Stimulated activated memory B cell treated with anti-CD40 and anti-IgM and Interleukin-4, amounts not matched to agents 10 μg/mL and 1 μg/mL and 100 μg/mL, for 72 hours (primary cell): ENCODE measurements around the gene NPHP3.
A peak's percentile ranks its signal among the peaks of the same experiment; 100 is the strongest.

ENCODE experiments used
- ATAC-seq: fragments of 150-1000 bp; cut with Tn5 transposase; 2 replicates; pipeline ENCODE4 v1.10.0; 2021
- H3K27ac Mint-ChIP-seq: one replicate; pipeline ENCODE4 v1.8.0; 2022; ENCODE audit warnings: mild to moderate bottlenecking, mixed read lengths
- H3K27me3 Mint-ChIP-seq: one replicate; pipeline ENCODE4 v1.8.0; 2022; ENCODE audit warnings: mixed read lengths
- H3K36me3 Mint-ChIP-seq: one replicate; pipeline ENCODE4 v1.8.0; 2022; ENCODE audit warnings: mixed read lengths
- H3K4me1 Mint-ChIP-seq: one replicate; pipeline ENCODE4 v1.8.0; 2022; ENCODE audit warnings: mixed read lengths
- H3K4me3 Mint-ChIP-seq: one replicate; pipeline ENCODE4 v1.8.0; 2022; ENCODE audit warnings: mild to moderate bottlenecking, moderate library complexity, mixed read lengths
- H3K9me3 Mint-ChIP-seq: one replicate; pipeline ENCODE4 v1.8.0; 2022; ENCODE audit warnings: mixed read lengths

Gene NPHP3

GRCh38 chr3:132713977-132714727 lies 8.1 kb downstream of the NPHP3 start:
- no peak overlapping the region for H3K27ac Mint-ChIP-seq
- no peak for ATAC-seq
- H3K36me3 Mint-ChIP-seq, result peaks cover 24% of the 10 kb centered on the region

GRCh38 chr3:132710311-132710710 lies 11.9 kb downstream of the NPHP3 start:
- no peaks in the 10 kb centered on the region for H3K4me1 Mint-ChIP-seq
- peaks cover 40% of the 10 kb centered on the region for H3K36me3 Mint-ChIP-seq
- H3K9me3 Mint-ChIP-seq, result no peaks in the 10 kb centered on the region
- no peak for ATAC-seq
- H3K27me3 Mint-ChIP-seq, result no peaks in the 10 kb centered on the region
- no peak overlapping the region for H3K4me3 Mint-ChIP-seq
- no peak overlapping the region for H3K27ac Mint-ChIP-seq

More at GRCh38 chr3:132713977-132714727, 8.1 kb downstream of the NPHP3 start:
- H3K9me3 Mint-ChIP-seq, result no peaks in the 10 kb centered on the region
- H3K27me3 Mint-ChIP-seq, result no peaks in the 10 kb centered on the region
- H3K4me3 Mint-ChIP-seq, result no peak overlapping the region
- peaks cover 5% of the 10 kb centered on the region for H3K4me1 Mint-ChIP-seq

DNA sequence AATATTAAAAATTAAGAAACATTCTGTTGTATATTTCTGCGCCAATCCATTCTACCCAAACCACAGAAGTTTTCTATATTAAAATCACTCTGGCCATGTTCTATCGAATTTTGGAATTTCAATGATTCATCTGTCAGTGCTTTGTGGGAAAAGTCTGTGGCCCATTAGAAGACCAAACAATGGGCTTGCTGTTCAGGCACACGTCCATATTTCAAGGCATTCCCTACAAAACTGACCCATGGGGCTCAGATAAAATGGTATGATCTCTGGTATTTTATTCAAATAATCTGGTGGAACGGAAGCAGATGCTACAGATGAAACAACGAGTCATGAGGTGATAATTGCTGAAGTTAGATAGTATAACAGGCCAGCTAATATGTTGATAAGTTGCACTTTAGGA lies 12.4 kb downstream of the NPHP3 start:
- Mint-ChIP-seq H3K4me1 (no peaks in the 10 kb centered on the region), H3K27me3 (no peaks in the 10 kb centered on the region), H3K27ac (no peak overlapping the region), H3K4me3 (no peak overlapping the region), H3K9me3 (no peaks in the 10 kb centered on the region), H3K36me3 (peaks cover 40% of the 10 kb centered on the region)
- ATAC-seq, result no peak

GRCh38 chr3:132703733-132704132 lies 18.5 kb downstream of the NPHP3 start:
- no peaks in the 10 kb centered on the region for H3K27me3 Mint-ChIP-seq
- H3K27ac Mint-ChIP-seq, result no peak overlapping the region
- H3K36me3 Mint-ChIP-seq, result peaks cover 46% of the 10 kb centered on the region
- no peaks in the 10 kb centered on the region for H3K9me3 Mint-ChIP-seq
- H3K4me3 Mint-ChIP-seq, result no peak overlapping the region
- no peaks in the 10 kb centered on the region for H3K4me1 Mint-ChIP-seq
- ATAC-seq, result no peak

GRCh38 chr3:132695422-132695821 lies 26.8 kb downstream of the NPHP3 start:
- no peaks in the 10 kb centered on the region for H3K27me3 Mint-ChIP-seq
- no peak overlapping the region for H3K4me3 Mint-ChIP-seq
- no peak overlapping the region for H3K27ac Mint-ChIP-seq
- H3K36me3 Mint-ChIP-seq, result peaks cover 34% of the 10 kb centered on the region
- no peak for ATAC-seq
- H3K9me3 Mint-ChIP-seq, result no peaks in the 10 kb centered on the region
- no peaks in the 10 kb centered on the region for H3K4me1 Mint-ChIP-seq

DNA sequence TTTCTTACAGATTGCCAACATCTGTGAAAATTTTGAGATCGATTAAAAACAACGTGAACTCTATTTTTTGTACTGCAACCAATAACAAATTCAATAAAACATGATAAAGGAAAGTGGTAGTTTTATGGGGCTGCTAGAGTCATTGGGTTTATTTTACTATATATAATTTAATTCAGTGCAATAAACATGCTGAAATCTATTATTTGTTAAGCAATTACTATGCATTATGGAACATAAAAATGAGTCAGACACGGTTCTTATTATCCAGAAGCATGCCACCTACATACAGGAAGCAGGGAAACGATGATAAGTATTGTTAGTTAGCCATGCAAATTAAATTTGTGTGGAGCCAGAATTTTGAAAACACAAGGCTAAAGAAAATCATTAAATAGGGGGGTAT lies 27.2 kb downstream of the NPHP3 start:
- Mint-ChIP-seq H3K9me3 (no peaks in the 10 kb centered on the region), H3K36me3 (peaks cover 33% of the 10 kb centered on the region), H3K27me3 (no peaks in the 10 kb centered on the region), H3K4me1 (no peaks in the 10 kb centered on the region), H3K27ac (no peak overlapping the region), H3K4me3 (no peak overlapping the region)
- no peak for ATAC-seq

- no peaks in the 10 kb centered on the region for H3K4me1 Mint-ChIP-seq
- H3K27me3 Mint-ChIP-seq, result no peaks in the 10 kb centered on the region
- no peak for ATAC-seq
- no peak overlapping the region for H3K27ac Mint-ChIP-seq
- no peak overlapping the region for H3K4me3 Mint-ChIP-seq
- H3K36me3 Mint-ChIP-seq, result peaks cover 33% of the 10 kb centered on the region
- H3K9me3 Mint-ChIP-seq, result no peaks in the 10 kb centered on the region
Observed at GRCh38 chr3:132690040-132690439, 32.2 kb downstream of the NPHP3 start.

DNA sequence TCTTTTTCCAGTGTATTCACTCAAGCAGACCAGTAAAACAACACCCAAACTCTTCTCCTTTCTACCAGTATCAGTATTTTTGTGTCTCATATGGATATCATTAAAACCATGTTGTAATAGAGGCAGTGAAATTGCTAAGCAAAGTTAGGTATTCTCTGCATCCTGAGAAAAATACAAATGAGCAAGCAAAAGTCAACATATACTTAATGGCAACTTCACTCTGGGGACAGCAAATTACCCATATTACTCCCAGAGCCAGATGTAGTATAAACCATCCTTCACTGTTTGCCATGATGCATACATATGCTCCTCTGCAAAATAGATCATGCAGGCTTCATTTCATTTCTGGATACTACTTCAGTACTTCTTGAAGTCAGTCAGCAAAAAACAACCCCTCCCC lies 40.0 kb downstream of the NPHP3 start:
- Mint-ChIP-seq H3K4me3 (no peak overlapping the region), H3K27me3 (no peaks in the 10 kb centered on the region), H3K4me1 (no peaks in the 10 kb centered on the region), H3K36me3 (peaks cover 14% of the 10 kb centered on the region), H3K9me3 (no peaks in the 10 kb centered on the region), H3K27ac (no peak overlapping the region)
- no peak for ATAC-seq

- H3K36me3 Mint-ChIP-seq, result peaks cover 21% of the 10 kb centered on the region
- no peak overlapping the region for H3K4me3 Mint-ChIP-seq
- no peak overlapping the region for H3K27ac Mint-ChIP-seq
- H3K9me3 Mint-ChIP-seq, result no peaks in the 10 kb centered on the region
- no peak for ATAC-seq
- no peaks in the 10 kb centered on the region for H3K4me1 Mint-ChIP-seq
- no peaks in the 10 kb centered on the region for H3K27me3 Mint-ChIP-seq
Observed at GRCh38 chr3:132681421-132681820, 40.8 kb downstream of the NPHP3 start.

DNA sequence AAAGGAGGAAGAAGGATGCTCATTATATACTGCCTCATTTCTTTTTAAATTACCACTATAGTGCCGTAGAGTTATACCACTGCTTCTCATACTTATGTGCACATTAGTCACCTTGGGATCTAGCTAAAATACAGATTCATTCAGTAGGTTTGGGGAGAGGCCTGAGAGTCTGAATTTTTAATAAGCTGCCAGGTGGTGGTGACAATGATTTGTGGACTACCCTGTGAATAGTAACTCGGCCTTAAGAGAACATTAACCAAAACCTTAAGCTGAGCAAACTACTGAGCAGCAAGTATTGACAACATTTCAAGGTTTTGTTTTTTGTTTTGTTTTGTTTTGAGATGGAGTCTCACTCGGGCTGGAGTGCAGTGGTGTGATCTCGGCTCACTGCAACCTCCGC lies 42.3 kb downstream of the NPHP3 start:
- ATAC-seq, result no peak
- Mint-ChIP-seq H3K4me1 (peaks cover 5% of the 10 kb centered on the region), H3K36me3 (peaks cover 28% of the 10 kb centered on the region), H3K4me3 (no peak overlapping the region), H3K9me3 (no peaks in the 10 kb centered on the region), H3K27ac (no peak overlapping the region), H3K27me3 (no peaks in the 10 kb centered on the region)

DNA sequence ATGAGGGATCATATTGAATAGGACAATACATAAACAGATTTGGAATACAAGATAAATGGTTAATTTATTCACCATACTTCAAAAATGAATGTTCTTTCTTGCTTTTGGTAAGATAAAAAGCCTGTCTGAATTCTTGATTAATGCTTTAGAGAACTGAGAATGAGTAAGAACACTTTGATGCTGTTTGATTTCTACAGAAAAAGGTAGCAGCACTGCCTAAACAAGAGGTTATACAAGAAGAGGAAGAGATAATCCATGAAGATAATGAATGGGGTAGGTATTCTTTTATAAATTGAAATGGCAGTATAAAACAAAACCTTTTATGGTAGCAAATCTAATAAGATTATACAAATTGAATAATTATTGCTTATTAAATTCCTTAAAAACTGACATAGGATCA lies 46.8 kb downstream of the NPHP3 start:
- ATAC-seq, result no peak
- H3K27me3 Mint-ChIP-seq, result no peaks in the 10 kb centered on the region
- peaks cover 5% of the 10 kb centered on the region for H3K4me1 Mint-ChIP-seq
- H3K36me3 Mint-ChIP-seq, result peaks cover 13% of the 10 kb centered on the region
- H3K4me3 Mint-ChIP-seq, result no peak overlapping the region
- peak overlapping the region; percentile 35 for H3K27ac Mint-ChIP-seq
- no peaks in the 10 kb centered on the region for H3K9me3 Mint-ChIP-seq

DNA sequence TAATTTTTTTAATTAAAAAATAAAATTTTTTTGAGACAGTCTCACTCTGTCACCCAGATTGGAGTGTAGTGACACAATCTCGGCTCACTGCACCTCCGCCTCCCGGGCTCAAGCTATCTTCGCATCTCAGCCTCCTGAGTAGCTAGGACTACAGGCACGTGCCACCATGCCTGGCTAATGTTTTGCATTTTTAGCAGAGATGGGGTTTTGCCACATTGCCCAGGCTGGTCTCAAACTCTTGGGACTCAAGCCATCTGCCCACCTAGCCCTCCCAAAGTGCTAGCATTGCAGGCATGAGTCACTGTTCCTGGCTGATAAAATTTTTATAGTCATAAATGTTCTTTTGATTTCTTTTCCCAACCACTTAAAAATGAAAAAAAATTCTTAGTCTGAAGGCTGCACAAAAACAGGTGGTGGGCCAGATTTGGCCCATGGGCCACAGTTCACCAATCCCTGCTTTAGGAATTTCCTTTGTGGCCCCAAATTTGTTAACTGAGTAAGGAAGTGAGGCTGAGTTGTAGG lies 52.9 kb downstream of the NPHP3 start:
- ATAC-seq, result no peak
- no peak overlapping the region for H3K27ac Mint-ChIP-seq
- peaks cover 7% of the 10 kb centered on the region for H3K36me3 Mint-ChIP-seq
- H3K27me3 Mint-ChIP-seq, result no peaks in the 10 kb centered on the region
- peaks cover 9% of the 10 kb centered on the region for H3K4me1 Mint-ChIP-seq
- H3K4me3 Mint-ChIP-seq, result no peak overlapping the region
- no peaks in the 10 kb centered on the region for H3K9me3 Mint-ChIP-seq

DNA sequence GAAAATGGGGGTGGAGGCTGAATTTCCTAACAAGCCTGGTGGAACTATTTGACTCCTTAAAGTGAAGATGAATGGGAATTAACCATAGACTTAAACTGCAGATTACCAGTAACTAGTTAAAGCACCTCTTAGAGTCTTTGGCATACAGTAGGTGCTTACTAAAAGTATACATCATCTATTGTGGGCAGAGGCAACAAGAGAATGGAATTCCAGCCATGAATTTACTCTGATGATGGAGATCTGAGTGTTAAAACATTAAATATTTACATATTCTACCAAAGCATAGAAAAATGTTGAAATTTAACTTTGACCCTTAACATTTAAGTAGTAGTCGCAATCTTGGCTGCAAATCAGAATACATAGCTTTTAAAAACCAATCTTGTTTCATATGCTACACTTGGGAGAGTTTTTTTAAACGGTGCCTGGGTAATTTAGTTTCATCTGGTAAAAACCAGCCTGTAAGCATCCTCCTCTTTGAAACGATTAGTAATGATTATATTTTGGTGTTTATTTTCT lies 56.9 kb downstream of the NPHP3 start:
- Mint-ChIP-seq H3K4me3 (no peak overlapping the region), H3K27ac (no peak overlapping the region), H3K9me3 (no peaks in the 10 kb centered on the region), H3K4me1 (peaks cover 40% of the 10 kb centered on the region), H3K27me3 (no peaks in the 10 kb centered on the region), H3K36me3 (peaks cover 12% of the 10 kb centered on the region)
- no peak for ATAC-seq

- ATAC-seq, result no peak
- no peaks in the 10 kb centered on the region for H3K9me3 Mint-ChIP-seq
- H3K4me3 Mint-ChIP-seq, result no peak overlapping the region
- H3K27me3 Mint-ChIP-seq, result no peaks in the 10 kb centered on the region
- peaks cover 51% of the 10 kb centered on the region for H3K4me1 Mint-ChIP-seq
- H3K27ac Mint-ChIP-seq, result no peak overlapping the region
- H3K36me3 Mint-ChIP-seq, result peaks cover 12% of the 10 kb centered on the region
Observed at GRCh38 chr3:132662212-132662611, 60.0 kb downstream of the NPHP3 start.

DNA sequence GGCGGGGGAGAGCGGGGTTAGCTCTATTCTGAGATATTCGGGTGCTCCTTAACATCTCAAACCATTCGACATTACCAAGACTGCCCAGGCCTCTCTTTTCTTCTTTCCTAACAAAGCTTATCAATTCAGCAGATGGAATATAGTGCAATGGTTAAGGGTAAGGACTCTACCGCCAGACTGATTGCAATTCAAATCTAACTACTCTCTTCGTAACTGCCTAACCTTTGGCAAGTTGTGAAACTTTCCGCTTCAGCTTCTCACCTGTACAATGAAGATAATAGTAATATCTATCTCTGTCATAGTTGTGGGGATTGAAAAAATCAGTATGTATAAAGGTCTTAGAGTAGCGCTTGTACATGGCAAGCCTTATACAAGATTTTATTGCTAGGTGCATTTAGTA lies 61.1 kb downstream of the NPHP3 start:
- Mint-ChIP-seq H3K27ac (peak overlapping the region; percentile 96), H3K4me1 (peaks cover 51% of the 10 kb centered on the region), H3K9me3 (no peaks in the 10 kb centered on the region), H3K36me3 (peaks cover 12% of the 10 kb centered on the region), H3K4me3 (peak overlapping the region; percentile 95), H3K27me3 (no peaks in the 10 kb centered on the region)
- ATAC-seq, result no peak

DNA sequence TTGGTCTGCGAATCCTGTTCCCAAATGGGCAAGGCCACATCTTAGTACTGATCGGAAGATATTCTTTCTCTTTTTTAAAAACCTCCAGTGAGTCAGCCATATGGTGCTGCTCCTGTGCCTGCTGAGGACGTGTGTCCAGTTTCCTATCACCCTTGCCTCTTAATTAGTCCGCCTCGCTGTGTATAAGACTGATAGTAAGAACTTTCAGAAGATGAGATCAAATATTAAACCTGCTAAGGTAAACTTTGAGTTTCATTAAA lies 61.5 kb downstream of the NPHP3 start:
- Mint-ChIP-seq H3K4me3 (peak overlapping the region; percentile 95), H3K36me3 (peaks cover 12% of the 10 kb centered on the region), H3K4me1 (peaks cover 51% of the 10 kb centered on the region), H3K27ac (peak overlapping the region; percentile 96), H3K9me3 (no peaks in the 10 kb centered on the region), H3K27me3 (no peaks in the 10 kb centered on the region)
- ATAC-seq, result no peak
